Stimulated activated CD4-positive, alpha-beta T cell treated with anti-CD3 and anti-CD28 coated beads, TNF-alpha, amount 100 ng/mL, for 48 hours (primary cell): ENCODE results near the gene FBXO17.
"Not testable (repeated sequence)": the region's sequence is repeated elsewhere in the genome, so short reads cannot be mapped to it uniquely, and the experiment has no call there.

Source experiments
- DNase-seq, 3 donors: peaks; one replicate each; pipeline ENCODE4 v3.0.0-alpha.2; 2020; ENCODE audit warnings: low read depth in 3 of 3

The FBXO17 gene

DNA sequence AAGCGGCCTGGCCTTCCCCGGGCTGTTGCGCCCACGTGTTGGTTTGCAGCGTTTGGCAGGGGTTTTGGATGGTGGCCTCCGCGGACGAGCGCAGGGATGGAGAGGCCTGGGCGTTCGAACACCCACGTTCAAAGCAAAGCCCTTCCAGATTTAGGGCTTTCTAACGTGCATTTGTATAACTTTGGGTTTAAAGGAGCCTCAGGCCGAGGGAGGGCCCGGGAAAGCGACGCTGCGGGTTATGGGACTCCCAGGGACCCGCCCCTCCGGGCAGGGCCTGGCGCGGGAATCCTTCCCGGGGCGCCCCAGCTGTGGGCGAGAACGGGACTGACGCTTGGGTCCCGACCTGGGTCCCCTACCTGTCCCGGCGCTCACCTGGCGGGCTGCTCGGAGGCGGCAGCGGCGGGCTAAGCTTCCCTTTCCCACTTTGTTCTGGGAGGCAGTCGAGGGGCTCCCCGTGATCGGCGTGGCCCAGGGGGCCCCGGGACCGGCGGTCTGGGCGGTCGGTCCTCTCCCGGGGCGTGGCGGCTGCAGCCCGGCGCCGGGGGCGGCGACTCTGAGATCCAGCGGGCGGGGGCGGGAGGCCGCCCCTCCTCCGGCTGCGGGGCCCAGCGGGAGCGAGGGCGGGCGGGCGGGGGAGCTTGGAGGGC lies at the start of gene FBXO17:
Gene FBXO17, minus strand, starts transcription at position 529 of the 647 bp plus-strand sequence. CDS start 25,423 bp downstream, outside the sequence.
- DNase-seq: no peak

DNA sequence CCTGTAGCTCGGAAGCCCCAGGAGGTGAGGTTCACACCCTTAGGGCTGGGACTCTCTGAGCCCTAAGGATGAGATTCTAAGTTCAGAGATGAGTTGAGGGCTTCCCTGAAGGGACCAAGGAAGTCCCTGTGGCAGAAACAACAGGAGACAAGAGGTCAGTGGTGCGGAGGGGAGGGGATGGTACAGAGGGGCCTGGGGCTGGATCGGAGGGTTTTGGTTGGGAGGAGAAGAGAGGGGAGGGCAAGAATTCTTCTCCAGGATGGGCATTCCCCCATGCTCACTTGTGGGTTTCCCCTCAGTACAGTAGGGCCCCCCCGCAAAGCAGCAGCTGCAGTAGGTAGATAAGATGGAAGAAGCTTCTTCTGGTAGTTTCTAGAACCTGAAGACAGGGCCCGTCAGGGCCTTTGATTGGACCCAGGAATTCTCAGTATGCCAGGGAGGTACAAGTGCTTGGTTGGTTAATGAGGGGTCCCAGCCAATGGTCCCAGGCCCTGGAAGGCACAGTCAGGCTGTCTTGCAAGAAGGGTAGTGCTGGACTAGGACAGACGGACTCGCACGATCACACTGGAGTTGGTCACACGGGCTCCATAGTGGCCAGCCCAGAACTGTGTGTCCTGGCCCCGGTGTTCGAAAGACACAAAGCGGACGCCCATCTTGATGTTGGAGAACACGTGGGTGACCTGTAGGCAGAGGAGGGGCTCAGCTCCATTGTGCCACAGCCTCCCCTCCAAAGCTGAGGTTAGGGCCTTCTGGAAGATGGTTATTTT lies 49.5 kb upstream of the FBXO17 start:
- DNase-seq: no peak

DNA sequence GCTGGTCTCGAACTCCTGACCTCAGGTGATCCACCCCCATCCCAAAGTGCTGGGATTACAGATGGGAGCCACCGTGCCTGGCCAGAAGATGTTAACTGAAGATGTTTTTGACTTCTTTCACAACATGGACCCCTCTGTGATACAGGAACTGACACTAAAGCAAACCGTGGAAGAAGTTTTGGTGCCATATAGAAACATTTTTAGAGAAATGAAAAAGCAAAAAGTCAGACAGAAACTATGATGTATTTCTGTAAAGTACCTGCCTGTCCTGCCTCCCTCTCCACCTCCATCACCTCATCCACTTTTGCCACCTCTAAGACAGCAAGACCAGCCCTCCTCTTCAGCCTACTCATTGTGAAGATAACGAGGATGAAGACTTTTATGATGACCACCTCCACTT lies 45.5 kb upstream of the FBXO17 start:
- no peak for DNase-seq

DNA sequence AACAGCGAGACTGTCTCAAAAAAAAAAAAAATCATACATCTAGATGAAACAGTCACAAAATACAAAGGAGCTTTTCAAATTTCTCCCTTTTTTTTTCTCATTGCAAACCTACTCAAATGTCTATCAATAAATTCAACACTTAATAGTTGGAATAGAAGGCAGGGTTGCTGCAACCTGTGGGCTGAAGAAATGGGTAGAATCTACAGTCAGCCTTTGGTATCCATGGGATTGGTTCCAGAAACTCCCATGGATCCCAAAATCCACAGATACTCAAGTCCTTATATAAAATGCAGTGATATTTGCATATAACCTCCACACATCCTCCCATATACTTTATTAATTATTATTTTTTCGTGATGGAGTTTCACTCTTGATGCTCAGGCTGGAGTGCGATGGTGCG lies 42.1 kb upstream of the FBXO17 start:
- no peak for DNase-seq

GRCh38 chr19:39017026-39017425 lies 41.5 kb upstream of the FBXO17 start:
- DNase-seq: no peak

DNA sequence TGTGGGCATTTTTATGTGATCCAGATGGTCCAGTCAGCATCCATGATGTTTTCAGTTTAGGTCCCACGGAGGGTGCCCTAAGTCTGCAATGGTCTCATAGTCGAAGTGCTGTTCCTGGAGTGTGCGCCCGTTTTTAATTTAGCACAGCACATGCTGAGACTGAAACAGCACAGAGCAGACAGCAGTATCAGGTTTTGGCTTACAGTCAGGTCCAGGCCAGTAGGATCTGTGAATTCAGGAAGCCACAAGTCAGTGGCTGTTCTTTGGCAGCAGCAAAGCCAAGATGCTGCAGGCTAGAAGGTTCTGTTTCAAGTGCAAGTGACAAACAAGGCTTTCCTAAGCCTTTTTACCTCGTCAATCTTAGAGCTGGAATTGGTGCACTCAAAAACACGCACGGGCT lies 38.5 kb upstream of the FBXO17 start:
- DNase-seq: no peak

DNA sequence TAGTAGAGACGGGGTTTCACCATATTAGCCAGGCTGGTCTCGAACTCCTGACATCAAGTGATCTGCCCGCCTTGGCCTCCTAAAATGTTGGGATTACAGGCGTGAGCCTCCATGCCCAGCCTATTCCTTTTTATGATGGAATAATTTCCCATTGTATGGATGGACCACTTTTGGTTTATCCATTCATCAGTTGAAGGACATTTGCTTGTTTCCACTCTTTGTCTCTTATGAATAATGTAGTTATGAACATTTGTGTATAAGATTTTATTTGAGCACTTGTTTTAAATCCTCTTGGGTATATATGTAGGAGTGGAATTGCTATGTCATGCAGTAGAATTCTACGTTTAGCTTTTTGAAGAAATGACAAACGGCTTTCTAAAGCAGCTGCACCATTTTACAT lies 33.5 kb upstream of the FBXO17 start:
- no peak for DNase-seq

- no peak for DNase-seq
Observed at GRCh38 chr19:39008137-39008536, 32.6 kb upstream of the FBXO17 start.

- no peak for DNase-seq
Observed at GRCh38 chr19:39007096-39007495, 31.6 kb upstream of the FBXO17 start.

GRCh38 chr19:39004403-39004802 lies 28.9 kb upstream of the FBXO17 start:
- DNase-seq: no peak

DNA sequence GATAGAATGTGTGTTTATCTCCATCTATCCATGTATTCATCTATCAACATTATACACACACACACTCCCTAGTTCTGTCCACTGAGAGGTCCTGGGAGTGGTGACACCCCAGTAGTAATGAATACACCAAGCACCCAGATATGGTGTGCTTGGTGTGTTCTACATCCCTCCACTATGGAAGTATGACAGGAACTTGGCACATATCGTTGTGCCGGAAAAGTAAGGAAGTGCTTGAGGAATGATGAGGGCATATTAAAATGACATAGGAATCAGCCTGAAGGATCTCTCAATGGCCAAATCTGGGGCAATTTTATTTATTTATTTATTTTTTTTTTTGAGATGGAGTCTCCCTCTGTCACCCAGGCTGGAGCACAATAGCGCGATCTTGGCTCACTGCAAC lies 28.3 kb upstream of the FBXO17 start:
- no peak for DNase-seq

DNA sequence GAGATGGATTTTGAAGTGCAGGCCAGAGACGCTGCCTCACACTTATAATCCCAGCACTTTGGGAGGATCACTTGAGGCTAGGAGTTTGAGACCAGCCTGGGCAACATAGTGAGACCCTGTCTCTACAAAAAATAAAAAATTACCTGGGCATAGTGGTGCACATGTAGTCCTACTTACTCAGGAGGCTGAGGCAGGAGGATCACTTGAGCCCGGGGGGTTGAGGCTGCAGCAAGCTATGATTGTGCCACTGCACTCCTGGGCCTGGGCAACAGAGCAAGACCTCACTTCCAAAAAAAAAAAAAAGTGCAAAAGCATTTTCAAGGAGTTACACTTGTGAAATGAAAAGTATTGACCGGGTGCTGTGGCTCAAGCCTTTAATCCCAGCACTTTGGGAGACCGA lies 27.6 kb upstream of the FBXO17 start:
- DNase-seq: no peak

- DNase-seq: no peak
Observed at GRCh38 chr19:39001041-39001440, 25.5 kb upstream of the FBXO17 start.

DNA sequence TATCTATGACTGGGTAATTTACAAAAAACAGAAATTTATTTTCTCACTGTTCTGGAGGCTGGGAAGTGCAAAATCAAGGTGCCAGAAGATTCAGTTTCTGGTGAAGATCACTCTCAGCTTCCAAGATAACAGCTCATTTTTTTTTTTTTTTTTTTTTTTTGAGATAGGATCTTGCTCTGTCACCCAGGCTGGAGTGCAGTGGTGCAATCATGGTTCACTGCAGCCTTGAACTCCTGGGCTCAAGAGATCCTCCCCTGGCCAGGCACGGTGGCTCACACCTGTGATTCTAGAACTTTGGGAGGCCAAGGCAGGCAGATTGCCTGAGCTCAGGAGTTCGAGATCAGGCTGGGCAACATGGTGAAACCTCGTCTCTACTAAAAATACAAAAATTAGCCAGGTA lies 22.0 kb upstream of the FBXO17 start:
- DNase-seq: not testable (repeated sequence)

DNA sequence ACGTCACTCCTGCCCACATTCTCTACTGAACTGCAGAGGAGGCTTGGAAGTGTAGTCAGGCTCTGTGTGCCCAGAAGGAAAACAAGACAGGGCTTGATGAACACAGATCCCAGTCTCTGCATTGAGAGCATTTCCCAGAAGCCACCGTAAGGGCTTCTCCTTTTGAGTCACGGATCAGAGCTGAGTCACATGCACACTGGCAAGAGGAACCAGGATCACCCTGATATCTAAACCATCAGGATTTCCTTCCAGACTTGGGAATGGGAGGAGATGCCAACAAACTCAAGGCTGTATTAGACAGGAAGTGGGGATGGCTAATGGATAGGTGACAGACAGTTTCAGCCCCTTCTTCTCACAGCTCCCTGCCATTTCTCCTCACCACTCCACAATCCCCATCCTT lies 17.7 kb upstream of the FBXO17 start:
- no peak for DNase-seq

- DNase-seq: no peak
Observed at GRCh38 chr19:38990949-38991697, 15.6 kb upstream of the FBXO17 start.

DNA sequence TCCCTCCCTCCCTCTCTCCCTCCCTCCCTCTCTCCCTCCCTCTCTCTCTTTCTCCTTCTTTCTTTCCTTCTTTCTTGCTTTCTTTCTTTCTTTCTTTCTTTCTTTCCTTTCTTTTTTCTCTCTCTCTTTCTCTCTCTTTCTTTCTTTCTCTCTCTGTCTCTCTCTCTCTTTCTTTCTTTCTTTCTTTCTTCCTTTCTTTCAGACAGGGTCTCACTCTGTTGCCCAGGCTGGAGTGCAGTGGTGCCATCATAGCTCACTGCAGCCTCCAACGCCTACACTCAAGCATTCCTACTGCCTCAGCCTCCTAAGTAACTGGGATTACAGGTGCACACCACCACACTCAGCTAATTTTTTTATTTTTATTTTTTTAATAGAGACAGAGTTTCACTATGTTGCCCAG lies 14.1 kb upstream of the FBXO17 start:
- DNase-seq: not testable (repeated sequence)

DNA sequence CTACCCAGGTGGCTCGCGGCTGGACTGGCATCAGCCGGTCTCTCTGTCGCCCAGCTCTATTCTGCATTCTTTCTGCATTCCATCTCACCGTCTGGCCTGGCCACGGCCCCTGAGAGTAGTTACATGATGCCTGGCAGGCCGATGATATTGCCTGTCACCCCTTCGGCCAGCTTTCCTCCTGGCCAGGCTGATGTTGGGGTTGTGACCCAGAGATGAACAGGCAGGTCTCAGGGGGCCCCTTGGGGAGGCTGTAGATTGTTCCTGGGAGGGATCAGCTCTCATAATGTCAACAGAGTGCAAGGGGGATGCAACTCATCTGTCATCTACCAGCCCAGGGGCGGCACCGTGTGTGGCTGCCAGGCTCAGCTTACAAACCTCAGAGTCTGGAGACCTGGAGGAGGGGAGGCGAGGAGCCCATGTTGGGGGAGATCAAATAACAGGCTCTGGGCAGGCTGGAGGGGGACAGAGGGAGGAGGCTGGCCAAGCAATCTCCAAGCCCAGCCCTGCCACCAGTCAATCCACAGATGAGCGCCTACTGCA lies 13.6 kb upstream of the FBXO17 start:
- DNase-seq: no peak

DNA sequence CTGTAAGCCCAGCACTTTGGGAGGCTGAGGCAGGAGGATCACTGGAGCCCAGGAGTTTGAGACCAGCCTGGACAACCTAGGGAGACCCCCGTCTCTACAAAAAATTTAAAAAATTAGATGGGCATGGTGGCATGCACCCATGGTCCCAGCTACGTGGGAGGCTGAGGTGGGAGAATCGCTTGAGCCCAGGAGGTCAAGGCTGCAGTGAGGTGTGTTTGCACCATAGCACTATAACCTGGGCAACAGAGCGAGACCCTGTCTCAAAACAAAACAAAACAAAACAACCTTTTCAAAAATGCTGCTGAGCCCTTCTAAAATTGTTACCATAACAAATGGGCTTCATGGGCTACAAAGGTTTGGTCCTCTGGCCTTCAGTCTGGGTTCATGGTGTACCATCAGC lies 13.1 kb upstream of the FBXO17 start:
- DNase-seq: not testable (repeated sequence)

DNA sequence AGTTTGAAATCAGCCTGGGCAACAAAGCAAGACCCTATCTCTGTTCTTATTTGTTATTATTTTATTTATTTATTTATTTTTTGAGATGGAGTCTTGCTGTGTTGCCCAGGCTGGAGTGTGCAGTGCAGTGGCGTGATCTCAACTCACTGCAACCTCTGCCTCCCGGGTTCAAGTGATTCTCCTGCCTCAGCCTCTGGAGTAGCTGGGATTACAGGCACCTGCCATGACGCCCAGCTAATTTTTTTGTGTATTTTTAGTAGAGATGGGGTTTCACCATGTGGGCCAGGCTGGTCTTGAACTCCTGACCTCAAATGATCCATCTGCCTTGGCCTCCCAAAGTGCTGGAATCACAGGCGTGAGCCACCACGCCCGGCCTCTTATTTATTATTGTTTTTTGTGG lies 12.2 kb upstream of the FBXO17 start:
- not testable (repeated sequence) for DNase-seq

DNA sequence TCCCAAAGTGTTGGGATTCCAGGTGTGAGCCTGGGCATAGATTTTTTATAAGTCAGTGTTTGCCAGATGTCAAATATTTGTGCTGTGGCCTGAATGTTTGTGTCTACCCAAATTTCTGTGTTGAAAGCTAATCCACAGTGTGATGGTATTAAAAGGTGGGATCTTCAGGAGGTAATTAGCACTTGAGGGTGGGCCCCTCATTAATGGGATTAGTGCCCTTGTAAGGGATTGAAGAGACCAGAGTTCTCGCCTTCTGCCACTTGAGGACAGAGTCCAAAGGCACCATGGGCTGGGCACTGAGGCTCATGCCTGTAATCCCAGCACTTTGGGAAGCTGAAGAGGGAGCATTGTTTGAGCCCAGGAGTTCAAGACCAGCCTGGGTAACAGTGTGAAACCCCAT lies 9.7 kb upstream of the FBXO17 start:
- DNase-seq: no peak

DNA sequence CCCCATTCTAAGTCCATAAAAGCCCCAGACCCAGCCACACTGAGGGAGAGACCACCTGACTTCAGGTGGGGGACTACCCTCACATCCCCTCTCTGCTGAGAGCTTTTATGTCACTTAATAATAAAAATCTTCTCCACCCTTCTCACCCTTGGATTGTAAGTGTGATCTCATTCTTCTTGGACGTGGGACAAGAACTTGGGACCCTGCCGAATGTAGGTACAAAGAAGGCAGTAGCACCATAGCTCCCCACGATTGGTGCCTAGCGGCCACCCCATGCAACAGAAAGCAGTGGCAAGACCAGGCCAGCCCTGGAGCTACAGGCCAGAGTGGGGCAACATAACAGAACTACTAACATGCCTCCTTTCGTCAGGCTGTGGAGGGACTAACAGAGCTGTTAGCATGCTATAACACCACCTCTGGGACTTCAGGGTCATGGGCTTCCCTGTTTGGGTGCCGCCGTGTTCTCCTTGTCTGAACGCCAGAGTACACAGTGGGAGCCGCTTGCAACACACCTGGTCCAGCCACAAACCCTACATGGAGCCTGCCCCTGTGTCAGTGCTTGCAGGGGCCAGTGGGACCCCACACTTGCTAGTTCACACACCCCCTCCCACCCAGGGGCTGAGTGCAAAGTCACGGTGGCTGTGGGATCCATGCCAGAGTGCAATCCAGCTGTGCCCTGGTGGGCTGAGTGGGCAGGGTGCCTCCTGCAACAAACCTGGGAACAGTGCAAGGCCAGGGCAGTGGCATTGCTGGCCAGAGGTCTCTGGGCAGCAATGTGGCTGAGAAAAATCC lies 5.2 kb upstream of the FBXO17 start:
- no peak for DNase-seq
